Activated T-helper 1 cell treated with anti-CD3 and anti-CD28 coated beads, Interleukin-12 subunit alpha, Interleukin-12 subunit beta, Interleukin-2, Interleukin-4 antibody, amounts not matched to agents 30 ng/mL and 10 ng/mL and 1 ng/mL, durations not matched to agents 14 hours and 24 hours and 36 hours (primary cell): Measurements from ENCODE around the gene GSAP. TPM values are rescaled to one million over a fixed set of nuclear protein-coding genes. Genes with fewer than 3 reads are reported as not detected.

Experiments used
- DNase-seq: peaks from one replicate; pipeline ENCODE4 v3.0.0; 2021; ENCODE audit warnings: low spot score
- H3K27ac Mint-ChIP-seq: one replicate; pipeline ENCODE4 v1.8.0; 2021; ENCODE audit warnings: mild to moderate bottlenecking, mixed read lengths
- H3K27me3 Mint-ChIP-seq: one replicate; pipeline ENCODE4 v1.8.0; 2022; ENCODE audit warnings: mild to moderate bottlenecking, moderate library complexity, mixed read lengths; ENCODE audit not compliant: insufficient read depth
- H3K36me3 Mint-ChIP-seq: one replicate; pipeline ENCODE4 v1.8.0; 2021; ENCODE audit warnings: low read depth, mixed read lengths
- H3K4me1 Mint-ChIP-seq: one replicate; pipeline ENCODE4 v1.8.0; 2021; ENCODE audit warnings: low read depth, mixed read lengths
- H3K4me3 Mint-ChIP-seq: one replicate; pipeline ENCODE4 v1.8.0; 2021; ENCODE audit warnings: mild to moderate bottlenecking, moderate library complexity, mixed read lengths
- H3K9me3 Mint-ChIP-seq: one replicate; pipeline ENCODE4 v1.8.0; 2021; ENCODE audit warnings: mixed read lengths
- intact Hi-C: fragments of 100-400 bp; cut with micrococcal nuclease; formaldehyde crosslinking; loops from one replicate; pipeline ENCODE4 v1.15.1; 2024
- total RNA-seq: library from RNA; stranded (reverse); gene quantifications from 2 replicates; pipeline ENCODE4 v1.2.3, GENCODE V29; 2022

Gene GSAP
- total RNA-seq, 1 donor from 2014 or later, result 1.3 TPM

DNA sequence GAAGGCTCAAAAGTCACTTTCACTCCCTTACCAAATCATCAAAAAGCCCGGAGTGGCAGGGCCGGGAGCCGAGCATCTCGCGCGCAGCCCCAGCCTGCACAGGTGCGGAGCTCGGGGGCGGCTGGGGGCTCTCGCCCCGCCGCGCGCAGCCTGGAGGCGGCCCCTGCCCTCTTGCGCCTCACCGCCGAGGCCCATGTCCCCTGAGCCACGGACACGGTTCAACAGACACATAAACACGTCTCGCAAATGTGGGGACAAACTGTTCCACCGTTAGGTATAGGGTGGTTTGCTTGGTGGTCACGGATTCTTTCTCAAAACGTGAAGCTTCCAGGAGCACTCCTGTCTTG lies 700 bp downstream of the GSAP start:
- H3K4me3 Mint-ChIP-seq, result peak overlapping the region; percentile 50
- H3K9me3 Mint-ChIP-seq, result no peaks in the 10 kb centered on the region
- no peak for DNase-seq
- intact Hi-C loops, result loop anchor here (5.0 to 10.0 kb wide), 3 partner anchors 63 to 379 kb away; partner anchors contain the start of genes PHTF2, PTPN12 and TMEM60
- no peak overlapping the region for H3K27ac Mint-ChIP-seq
- H3K36me3 Mint-ChIP-seq, result no peaks in the 10 kb centered on the region
- H3K27me3 Mint-ChIP-seq, result peaks cover 30% of the 10 kb centered on the region
- H3K4me1 Mint-ChIP-seq, result peaks cover 20% of the 10 kb centered on the region

DNA sequence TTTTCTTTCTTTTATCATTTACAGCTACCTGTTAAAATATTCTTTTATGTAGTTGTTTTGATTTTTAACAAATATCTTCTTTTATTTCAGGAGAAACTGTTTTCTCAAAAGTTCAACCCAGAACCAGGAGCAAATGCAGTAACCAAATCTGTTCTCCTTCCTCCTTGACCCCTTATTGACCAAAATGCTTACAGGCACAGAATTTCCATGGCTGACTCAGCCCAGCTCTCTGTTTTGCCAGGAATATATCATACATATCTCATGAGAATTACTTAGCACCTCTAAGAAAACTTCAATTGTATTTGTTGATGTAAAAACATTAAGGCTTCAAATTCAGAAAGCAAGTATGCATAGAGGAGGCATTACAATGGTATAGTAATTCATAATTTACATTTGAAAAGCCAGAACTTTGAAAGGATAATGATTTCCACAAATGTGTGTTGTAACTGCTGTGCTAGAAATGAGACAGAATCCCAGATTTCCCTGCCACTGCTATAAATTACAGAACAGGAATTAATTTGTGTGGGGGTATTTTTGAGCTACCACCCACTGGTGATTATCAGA lies 2.2 kb downstream of the GSAP start:
- Mint-ChIP-seq H3K4me3 (no peak overlapping the region), H3K4me1 (peaks cover 14% of the 10 kb centered on the region)
- intact Hi-C loops, result loop anchor here (10.0 kb wide), 1 partner anchor 381 kb away; the partner anchor contains the start of genes PHTF2 and TMEM60

DNA sequence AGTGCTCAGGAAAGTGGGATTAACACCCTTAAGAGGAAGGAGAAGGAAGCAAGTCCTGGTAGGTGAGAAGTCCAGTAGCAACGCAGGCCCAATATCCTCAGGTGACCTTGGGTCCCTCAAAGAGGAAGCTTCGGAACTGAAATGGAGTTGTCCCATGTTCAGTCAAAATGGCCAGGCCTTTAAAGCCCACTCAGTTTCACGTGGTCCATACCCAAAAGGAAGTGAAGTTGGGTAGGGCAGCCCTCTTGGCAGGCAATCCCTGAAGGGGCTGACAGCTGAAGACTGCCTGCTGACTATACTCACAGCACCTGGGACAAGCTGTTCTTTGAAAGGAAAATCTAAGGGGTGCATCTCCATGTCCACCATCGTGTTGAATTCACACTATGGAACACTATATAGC lies 3.0 kb downstream of the GSAP start:
- no peak for DNase-seq
- Mint-ChIP-seq H3K9me3 (no peaks in the 10 kb centered on the region), H3K4me3 (no peak overlapping the region), H3K36me3 (no peaks in the 10 kb centered on the region), H3K4me1 (peaks cover 5% of the 10 kb centered on the region), H3K27me3 (peaks cover 30% of the 10 kb centered on the region), H3K27ac (no peak overlapping the region)
- intact Hi-C loops, result loop anchor here (10.0 kb wide), 1 partner anchor 382 kb away; the partner anchor contains the start of genes PHTF2 and TMEM60

More for the DNA sequence above, 2.2 kb downstream of the GSAP start:
- Mint-ChIP-seq H3K9me3 (no peaks in the 10 kb centered on the region), H3K27ac (no peak overlapping the region), H3K36me3 (no peaks in the 10 kb centered on the region), H3K27me3 (peaks cover 30% of the 10 kb centered on the region)
- no peak for DNase-seq

DNA sequence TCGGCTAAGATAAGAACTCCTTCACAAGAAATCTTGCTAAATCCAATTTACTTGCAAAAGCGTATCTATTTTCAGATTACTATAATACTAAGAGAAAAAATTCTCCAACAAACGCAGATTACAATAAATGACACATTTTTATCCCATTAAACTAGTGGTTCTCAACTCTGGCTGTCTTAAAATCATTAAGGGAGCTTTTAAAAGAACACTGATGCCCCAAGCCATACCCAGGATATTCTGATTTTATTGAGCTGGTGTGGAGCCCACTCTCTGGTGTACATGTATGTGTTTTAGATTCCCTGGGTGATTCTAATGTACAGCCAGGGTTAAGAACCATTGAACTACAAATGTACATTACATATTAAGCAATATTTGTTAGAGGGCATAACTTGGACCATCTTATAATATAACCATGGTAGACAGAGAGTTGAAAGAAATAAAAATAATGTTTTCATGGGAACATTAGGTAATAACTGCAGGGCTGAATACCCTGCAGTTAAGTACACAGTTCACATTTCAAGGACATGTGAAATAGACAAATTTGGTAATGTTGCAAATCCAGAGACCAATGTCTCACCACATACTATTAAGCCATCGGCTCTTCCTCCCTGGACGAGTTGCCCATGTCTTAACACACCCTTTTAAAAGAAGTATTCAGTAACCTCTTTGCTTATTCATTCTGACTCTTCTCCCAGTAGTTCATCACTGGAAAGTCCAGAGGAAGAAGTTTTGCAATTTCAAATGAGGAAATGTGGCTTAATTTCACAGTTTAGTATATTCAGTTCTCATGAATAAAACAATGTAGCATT lies 6.2 kb downstream of the GSAP start:
- intact Hi-C loops, result loop anchor here (10.0 kb wide), 1 partner anchor 385 kb away; the partner anchor contains the start of genes PHTF2 and TMEM60
- H3K9me3 Mint-ChIP-seq, result no peaks in the 10 kb centered on the region

DNA sequence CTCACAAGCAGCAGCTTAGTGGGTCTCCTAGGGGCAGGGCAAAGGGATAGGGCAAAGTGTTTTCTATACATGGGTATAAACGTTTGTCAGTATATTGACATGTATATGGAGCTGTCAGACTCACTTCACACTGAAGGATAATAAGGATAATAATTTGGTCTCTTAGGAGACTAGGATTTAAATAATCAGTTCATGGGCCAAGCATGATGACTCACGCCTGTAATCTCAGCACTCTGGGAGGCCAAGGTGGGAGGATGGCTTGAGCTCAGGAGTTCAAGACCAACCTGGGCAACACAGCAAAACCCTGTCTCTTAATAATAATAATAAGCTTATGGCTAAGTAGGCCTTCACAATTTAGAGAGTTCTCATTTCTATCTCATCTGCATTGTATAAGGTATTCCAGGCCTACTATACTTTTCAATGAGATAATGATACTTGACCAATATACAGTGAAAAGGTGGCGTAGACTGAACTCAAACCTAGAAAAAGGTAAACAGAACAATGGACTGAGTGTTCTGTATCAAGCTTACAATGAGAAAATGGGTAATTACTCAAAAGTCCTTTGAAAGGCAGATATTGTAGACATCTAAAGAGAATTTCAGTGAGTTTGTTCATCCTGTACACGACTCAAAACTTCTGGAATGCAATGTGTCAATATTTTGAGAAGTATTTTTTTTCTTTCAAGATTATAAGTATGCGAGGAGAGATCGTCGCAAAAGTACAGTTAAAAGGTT lies 7.0 kb downstream of the GSAP start:
- intact Hi-C loops, result no loop called here
- no peak overlapping the region for H3K4me3 Mint-ChIP-seq
- DNase-seq, result no peak
- no peaks in the 10 kb centered on the region for H3K9me3 Mint-ChIP-seq
- peaks cover 12% of the 10 kb centered on the region for H3K27me3 Mint-ChIP-seq
- no peaks in the 10 kb centered on the region for H3K4me1 Mint-ChIP-seq
- H3K36me3 Mint-ChIP-seq, result no peaks in the 10 kb centered on the region
- H3K27ac Mint-ChIP-seq, result no peak overlapping the region

More for the DNA sequence above, 6.2 kb downstream of the GSAP start:
- H3K27me3 Mint-ChIP-seq, result peaks cover 18% of the 10 kb centered on the region
- H3K4me3 Mint-ChIP-seq, result no peak overlapping the region
- no peaks in the 10 kb centered on the region for H3K4me1 Mint-ChIP-seq
- H3K27ac Mint-ChIP-seq, result no peak overlapping the region
- no peaks in the 10 kb centered on the region for H3K36me3 Mint-ChIP-seq
- DNase-seq, result no peak

DNA sequence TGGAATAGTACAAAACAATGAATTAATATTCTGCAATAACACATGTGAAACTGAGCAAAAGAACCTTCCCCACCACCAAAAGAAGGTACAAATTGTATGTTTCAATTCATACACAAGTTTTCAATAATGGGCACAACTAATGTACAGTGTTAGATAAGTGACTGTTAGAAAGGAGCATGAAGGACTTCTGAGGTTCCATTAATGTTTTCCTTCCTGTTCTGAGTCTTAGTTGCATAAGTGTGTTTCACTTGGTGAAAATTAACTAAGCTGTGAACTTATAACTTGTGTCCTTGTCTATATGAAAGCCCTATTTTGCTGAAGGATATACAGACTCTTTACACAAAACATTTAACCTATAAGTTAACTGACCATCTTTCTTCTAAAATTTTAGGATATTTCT lies 8.2 kb downstream of the GSAP start:
- no peak for DNase-seq
- intact Hi-C loops, result no loop called here
- H3K27ac Mint-ChIP-seq, result no peak overlapping the region
- no peaks in the 10 kb centered on the region for H3K9me3 Mint-ChIP-seq
- H3K27me3 Mint-ChIP-seq, result peaks cover 6% of the 10 kb centered on the region
- H3K4me3 Mint-ChIP-seq, result no peak overlapping the region
- H3K36me3 Mint-ChIP-seq, result no peaks in the 10 kb centered on the region
- H3K4me1 Mint-ChIP-seq, result no peaks in the 10 kb centered on the region

DNA sequence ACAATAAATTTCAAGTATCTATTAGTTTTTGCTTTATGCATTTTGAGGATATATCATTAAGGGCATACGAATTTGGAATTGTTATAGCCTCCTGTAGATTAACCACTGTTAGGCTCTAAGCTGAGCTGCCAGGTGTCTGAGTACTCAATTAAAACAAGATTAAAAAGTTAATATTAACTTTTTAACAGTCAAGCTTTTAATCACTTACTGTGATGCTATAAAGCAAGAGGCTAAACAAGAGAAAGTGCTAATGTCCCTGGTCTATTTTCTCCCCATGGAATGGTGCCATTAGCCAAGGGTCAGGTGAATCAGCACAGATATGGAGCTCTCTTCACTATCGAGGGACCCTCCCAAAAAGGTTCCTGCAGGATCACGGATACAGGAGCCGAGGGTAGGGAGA lies 9.7 kb downstream of the GSAP start:
- Mint-ChIP-seq H3K4me1 (no peaks in the 10 kb centered on the region), H3K27ac (no peak overlapping the region), H3K9me3 (no peaks in the 10 kb centered on the region), H3K36me3 (no peaks in the 10 kb centered on the region), H3K27me3 (peaks cover 3% of the 10 kb centered on the region), H3K4me3 (no peak overlapping the region)
- intact Hi-C loops, result no loop called here
- no peak for DNase-seq

DNA sequence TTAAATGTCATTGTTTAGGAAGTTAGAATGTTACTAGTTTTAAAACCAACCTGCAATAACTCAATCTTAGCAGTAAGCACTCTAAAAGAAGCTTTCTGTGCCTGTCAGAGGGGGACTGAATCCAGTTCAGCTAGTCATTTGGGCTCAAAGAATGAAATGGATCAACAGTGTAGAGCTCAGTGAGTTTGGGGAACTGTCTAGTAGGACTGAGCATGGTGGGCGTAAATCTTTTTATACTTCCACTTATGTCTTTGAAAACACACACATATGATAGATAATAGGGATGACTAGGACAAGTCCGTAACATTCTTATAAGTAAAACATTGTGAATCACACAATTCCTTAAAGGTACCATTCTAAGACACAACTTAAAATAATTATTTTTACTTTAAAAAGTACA lies 11.5 kb downstream of the GSAP start:
- Mint-ChIP-seq H3K36me3 (peaks cover 1% of the 10 kb centered on the region), H3K4me1 (no peaks in the 10 kb centered on the region), H3K27me3 (peaks cover 6% of the 10 kb centered on the region), H3K9me3 (no peaks in the 10 kb centered on the region), H3K27ac (no peak overlapping the region), H3K4me3 (no peak overlapping the region)
- no peak for DNase-seq
- intact Hi-C loops, result no loop called here

DNA sequence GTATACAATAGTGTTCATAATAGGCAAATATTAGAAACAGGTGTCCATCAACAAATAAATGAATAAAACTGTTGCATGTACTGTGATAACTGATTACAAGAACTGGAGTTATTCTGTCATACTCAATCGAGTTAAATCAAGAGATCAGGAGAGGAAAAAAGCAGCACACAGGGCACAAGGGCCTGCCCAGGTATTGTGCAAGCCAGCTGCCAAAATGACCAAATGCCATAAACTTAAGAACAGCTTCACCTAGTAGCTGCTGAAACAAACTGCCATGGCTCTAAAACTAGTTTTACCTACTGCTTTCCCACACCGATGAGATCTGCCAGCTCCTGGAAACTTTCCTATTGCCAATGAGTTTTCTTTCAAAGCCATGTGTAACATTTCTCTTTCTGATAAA lies 12.2 kb downstream of the GSAP start:
- intact Hi-C loops, result no loop called here
- H3K27me3 Mint-ChIP-seq, result peaks cover 6% of the 10 kb centered on the region
- DNase-seq, result no peak
- H3K27ac Mint-ChIP-seq, result no peak overlapping the region
- H3K4me3 Mint-ChIP-seq, result no peak overlapping the region
- H3K4me1 Mint-ChIP-seq, result no peaks in the 10 kb centered on the region
- H3K36me3 Mint-ChIP-seq, result peaks cover 1% of the 10 kb centered on the region
- no peaks in the 10 kb centered on the region for H3K9me3 Mint-ChIP-seq

DNA sequence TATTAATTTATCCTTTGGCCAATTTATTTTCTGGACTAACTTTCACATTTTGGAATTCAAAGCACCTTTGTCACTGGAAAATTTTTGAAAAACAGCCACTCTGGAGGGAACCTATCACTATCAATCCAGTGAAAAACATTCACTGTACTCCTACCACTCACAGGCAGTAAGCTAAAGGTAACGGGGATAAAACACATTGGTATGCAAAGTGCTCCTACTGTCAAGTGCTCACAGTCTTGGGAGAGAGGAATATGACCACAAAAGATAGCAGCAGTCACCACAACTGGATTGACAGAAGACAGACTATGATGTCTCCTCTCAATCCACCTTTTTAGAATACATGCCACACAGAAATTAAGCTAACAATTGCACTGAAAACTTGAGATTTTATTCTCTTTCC lies 13.3 kb downstream of the GSAP start:
- Mint-ChIP-seq H3K4me1 (no peaks in the 10 kb centered on the region), H3K9me3 (no peaks in the 10 kb centered on the region), H3K36me3 (peaks cover 1% of the 10 kb centered on the region), H3K27ac (no peak overlapping the region), H3K4me3 (no peak overlapping the region), H3K27me3 (peaks cover 6% of the 10 kb centered on the region)
- no peak for DNase-seq
- intact Hi-C loops, result no loop called here

DNA sequence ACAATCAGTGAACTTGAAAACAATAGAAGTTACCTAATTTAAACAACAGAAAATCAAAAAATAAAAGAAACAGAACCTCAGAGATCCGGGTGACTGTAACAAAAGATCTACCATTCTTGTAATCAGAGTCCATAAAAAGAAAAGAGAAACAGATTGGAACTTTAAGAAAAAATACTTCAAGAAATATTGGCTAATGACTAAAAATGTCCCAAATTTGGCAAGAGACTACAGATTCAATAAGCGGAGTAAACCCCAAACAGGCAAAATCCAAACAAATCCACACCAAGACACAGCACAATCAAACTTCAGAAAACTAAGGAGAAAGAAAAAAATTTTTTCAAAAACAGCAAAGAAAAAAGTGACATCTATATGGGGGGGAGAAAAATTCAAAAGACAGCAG lies 15.1 kb downstream of the GSAP start:
- no peaks in the 10 kb centered on the region for H3K9me3 Mint-ChIP-seq
- no peak overlapping the region for H3K4me3 Mint-ChIP-seq
- no peak for DNase-seq
- peaks cover 1% of the 10 kb centered on the region for H3K36me3 Mint-ChIP-seq
- peaks cover 6% of the 10 kb centered on the region for H3K27me3 Mint-ChIP-seq
- no peaks in the 10 kb centered on the region for H3K4me1 Mint-ChIP-seq
- intact Hi-C loops, result no loop called here
- no peak overlapping the region for H3K27ac Mint-ChIP-seq

DNA sequence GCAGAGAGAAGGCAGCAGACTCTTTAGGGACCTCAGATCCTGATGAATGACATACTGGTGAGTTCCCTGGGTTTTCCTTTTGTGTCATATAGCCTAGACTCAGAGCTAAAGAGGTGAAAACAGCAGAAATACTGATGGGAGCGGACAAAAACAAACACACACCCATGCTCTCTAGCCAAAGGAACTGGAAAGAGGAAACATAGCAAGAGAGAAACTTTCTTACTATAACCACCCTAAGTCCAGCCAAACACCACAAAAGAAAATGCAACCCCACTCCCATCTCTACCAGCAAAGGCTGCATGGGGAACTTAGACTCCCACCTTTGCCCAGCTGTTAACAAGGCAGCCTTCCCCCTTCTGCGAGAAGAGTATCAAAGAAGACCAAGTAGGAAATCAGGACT lies 16.3 kb downstream of the GSAP start:
- Mint-ChIP-seq H3K36me3 (peaks cover 6% of the 10 kb centered on the region), H3K27ac (no peak overlapping the region), H3K4me1 (no peaks in the 10 kb centered on the region), H3K9me3 (peaks cover 5% of the 10 kb centered on the region), H3K4me3 (no peak overlapping the region), H3K27me3 (peaks cover 6% of the 10 kb centered on the region)
- DNase-seq, result no peak
- intact Hi-C loops, result no loop called here
